ENCODE results near the gene GNG8. TPM values are rescaled to one million over a fixed set of nuclear protein-coding genes. Genes with fewer than 3 reads are reported as not detected.

The GNG8 gene
- total RNA-seq, 1 donor, result not detected

DNA sequence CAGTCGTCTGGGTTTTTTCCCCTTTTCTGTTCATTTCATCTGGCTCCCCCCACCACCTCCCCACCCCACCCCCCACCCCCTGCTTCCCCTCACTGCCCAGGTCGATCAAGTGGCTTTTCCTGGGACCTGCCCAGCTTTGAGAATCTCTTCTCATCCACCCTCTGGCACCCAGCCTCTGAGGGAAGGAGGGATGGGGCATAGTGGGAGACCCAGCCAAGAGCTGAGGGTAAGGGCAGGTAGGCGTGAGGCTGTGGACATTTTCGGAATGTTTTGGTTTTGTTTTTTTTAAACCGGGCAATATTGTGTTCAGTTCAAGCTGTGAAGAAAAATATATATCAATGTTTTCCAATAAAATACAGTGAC, 25.6 kb downstream of the GNG8 start:
- H3K4me2 ChIP-seq (ENCODE audit: insufficient read depth, low read length), result no peak overlapping the region
- no peak for TF ChIP-seq CTCF (IDR thresholded peaks at IDR 0.05; ENCODE audit: extremely low read depth, low read depth, low read length)
- H4K20me1 ChIP-seq (ENCODE audit: insufficient read depth, low read length), result peaks cover 58% of the 10 kb centered on the region
- no peak overlapping the region for H3K4me3 ChIP-seq (ENCODE audit: insufficient read depth, low read length)
- H3K9me3 ChIP-seq (ENCODE audit: low read depth, low read length), result no peaks in the 10 kb centered on the region
- H3K36me3 ChIP-seq (ENCODE audit: insufficient read depth, low read length), result peaks cover 51% of the 10 kb centered on the region
- peaks cover 26% of the 10 kb centered on the region for H3K79me2 ChIP-seq (ENCODE audit: insufficient read depth, low read length)
- H3K4me1 ChIP-seq (ENCODE audit: insufficient read depth, low read length), result peaks cover 17% of the 10 kb centered on the region
- H2AFZ ChIP-seq (ENCODE audit: low read length), result no peak overlapping the region
- no peaks in the 10 kb centered on the region for H3K27me3 ChIP-seq (ENCODE audit: insufficient read depth, low read length)
- DNase-seq (ENCODE audit: insufficient read length, low spot score, missing footprints), result no peak
- H3K27ac ChIP-seq (ENCODE audit: low read depth, low read length), result no peak overlapping the region

- no peak for TF ChIP-seq CTCF (IDR thresholded peaks at IDR 0.05; ENCODE audit: extremely low read depth, low read depth, low read length)
- peaks cover 51% of the 10 kb centered on the region for H3K36me3 ChIP-seq (ENCODE audit: insufficient read depth, low read length)
- no peaks in the 10 kb centered on the region for H3K27me3 ChIP-seq (ENCODE audit: insufficient read depth, low read length)
- DNase-seq (ENCODE audit: insufficient read length, low spot score, missing footprints), result no peak
- no peak overlapping the region for H3K4me3 ChIP-seq (ENCODE audit: insufficient read depth, low read length)
- H3K4me1 ChIP-seq (ENCODE audit: insufficient read depth, low read length), result peaks cover 17% of the 10 kb centered on the region
- no peak overlapping the region for H3K4me2 ChIP-seq (ENCODE audit: insufficient read depth, low read length)
- H3K27ac ChIP-seq (ENCODE audit: low read depth, low read length), result no peak overlapping the region
- H2AFZ ChIP-seq (ENCODE audit: low read length), result no peak overlapping the region
- peaks cover 33% of the 10 kb centered on the region for H3K79me2 ChIP-seq (ENCODE audit: insufficient read depth, low read length)
- no peaks in the 10 kb centered on the region for H3K9me3 ChIP-seq (ENCODE audit: low read depth, low read length)
- H4K20me1 ChIP-seq (ENCODE audit: insufficient read depth, low read length), result peaks cover 65% of the 10 kb centered on the region
These were observed 26.2 kb downstream of the GNG8 start for GRCh38 chr19:46609511-46610412.

DNA sequence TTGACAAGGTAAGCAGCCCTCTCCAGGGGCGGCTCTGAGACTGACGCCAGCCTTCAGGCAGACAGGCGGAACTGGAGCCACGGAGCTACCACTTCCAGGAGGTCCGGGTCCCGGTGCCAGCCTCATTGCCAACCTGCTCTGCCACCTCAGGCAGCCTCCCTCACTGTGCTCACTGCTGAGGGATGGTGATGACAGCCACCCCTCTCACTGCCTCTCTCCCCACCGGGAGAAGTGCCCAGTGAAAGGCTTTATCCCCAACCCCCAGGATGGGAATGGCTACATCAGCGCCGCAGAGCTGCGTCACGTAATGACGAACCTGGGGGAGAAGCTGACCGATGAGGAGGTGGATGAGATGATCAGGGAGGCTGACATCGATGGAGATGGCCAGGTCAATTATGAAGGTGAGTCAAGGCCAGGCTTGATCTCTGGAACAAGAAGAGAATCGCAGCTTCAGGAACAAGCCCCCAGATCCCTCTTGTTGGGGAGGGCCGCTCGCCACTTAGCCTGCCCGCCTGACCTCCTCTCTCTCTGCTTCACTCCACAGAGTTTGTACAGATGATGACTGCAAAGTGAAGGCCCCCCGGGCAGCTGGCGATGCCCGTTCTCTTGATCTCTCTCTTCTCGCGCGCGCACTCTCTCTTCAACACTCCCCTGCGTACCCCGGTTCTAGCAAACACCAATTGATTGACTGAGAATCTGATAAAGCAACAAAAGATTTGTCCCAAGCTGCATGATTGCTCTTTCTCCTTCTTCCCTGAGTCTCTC, 27.2 kb downstream of the GNG8 start:
- no peak overlapping the region for H3K4me3 ChIP-seq (ENCODE audit: insufficient read depth, low read length)
- H2AFZ ChIP-seq (ENCODE audit: low read length), result no peak overlapping the region
- no peak overlapping the region for H3K27ac ChIP-seq (ENCODE audit: low read depth, low read length)
- no peak for TF ChIP-seq CTCF (IDR thresholded peaks at IDR 0.05; ENCODE audit: extremely low read depth, low read depth, low read length)
- H3K27me3 ChIP-seq (ENCODE audit: insufficient read depth, low read length), result no peaks in the 10 kb centered on the region
- no peaks in the 10 kb centered on the region for H3K9me3 ChIP-seq (ENCODE audit: low read depth, low read length)
- H3K79me2 ChIP-seq (ENCODE audit: insufficient read depth, low read length), result peaks cover 43% of the 10 kb centered on the region
- peaks cover 51% of the 10 kb centered on the region for H3K36me3 ChIP-seq (ENCODE audit: insufficient read depth, low read length)
- DNase-seq (ENCODE audit: insufficient read length, low spot score, missing footprints), result no peak
- H3K4me1 ChIP-seq (ENCODE audit: insufficient read depth, low read length), result peaks cover 25% of the 10 kb centered on the region
- peaks cover 73% of the 10 kb centered on the region for H4K20me1 ChIP-seq (ENCODE audit: insufficient read depth, low read length)
- no peak overlapping the region for H3K4me2 ChIP-seq (ENCODE audit: insufficient read depth, low read length)

- peaks cover 31% of the 10 kb centered on the region for H3K4me1 ChIP-seq (ENCODE audit: insufficient read depth, low read length)
- H3K4me2 ChIP-seq (ENCODE audit: insufficient read depth, low read length), result no peak overlapping the region
- no peak for TF ChIP-seq CTCF (IDR thresholded peaks at IDR 0.05; ENCODE audit: extremely low read depth, low read depth, low read length)
- H3K4me3 ChIP-seq (ENCODE audit: insufficient read depth, low read length), result no peak overlapping the region
- no peaks in the 10 kb centered on the region for H3K27me3 ChIP-seq (ENCODE audit: insufficient read depth, low read length)
- no peak overlapping the region for H2AFZ ChIP-seq (ENCODE audit: low read length)
- H3K79me2 ChIP-seq (ENCODE audit: insufficient read depth, low read length), result peaks cover 48% of the 10 kb centered on the region
- no peaks in the 10 kb centered on the region for H3K9me3 ChIP-seq (ENCODE audit: low read depth, low read length)
- H3K27ac ChIP-seq (ENCODE audit: low read depth, low read length), result no peak overlapping the region
- no peak for DNase-seq (ENCODE audit: insufficient read length, low spot score, missing footprints)
- H4K20me1 ChIP-seq (ENCODE audit: insufficient read depth, low read length), result peaks cover 78% of the 10 kb centered on the region
- H3K36me3 ChIP-seq (ENCODE audit: insufficient read depth, low read length), result peaks cover 51% of the 10 kb centered on the region
These were observed 27.8 kb downstream of the GNG8 start for GRCh38 chr19:46608178-46608577.
